Neural progenitor cell (in vitro differentiated cells): Measurements from ENCODE around the gene PFN4.

Experiments
- EZH2 ChIP-seq: fragments of 200-600 bp; sonication (generic); IDR thresholded peaks from 2 replicates; pipeline ENCODE4 v1.6.1; 2017; ENCODE audit warnings: antibody characterized with exemption, mild to moderate bottlenecking, moderate library complexity
- TF ChIP-seq, protein P1 (sequence below): fragments of 200-600 bp; sonication (generic); IDR thresholded peaks from 2 replicates; pipeline ENCODE4 v1.5.1; 2017; ENCODE audit warnings: antibody characterized with exemption, mild to moderate bottlenecking

DNA sequence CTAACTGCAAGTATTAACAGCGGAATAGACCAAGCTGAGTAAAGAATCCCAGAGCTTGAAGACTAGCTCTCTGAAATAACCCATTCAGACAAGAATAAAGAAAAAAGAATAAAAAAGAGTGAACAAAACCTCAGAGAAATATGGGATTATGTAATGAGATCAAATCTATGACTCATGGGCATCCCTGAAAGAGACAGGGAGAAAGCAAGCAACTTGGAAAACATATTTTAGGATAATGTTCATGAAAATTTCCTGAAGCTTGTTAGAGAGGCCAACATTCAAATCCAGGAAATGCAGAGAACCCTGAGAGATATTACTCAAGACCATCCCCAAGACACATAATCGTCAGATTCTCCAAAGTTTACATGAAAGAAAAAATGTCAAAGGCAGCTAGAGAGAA, 17.3 kb downstream of the PFN4 start:
- TF ChIP-seq EZH2: no peak
- TF ChIP-seq, protein P1, sequence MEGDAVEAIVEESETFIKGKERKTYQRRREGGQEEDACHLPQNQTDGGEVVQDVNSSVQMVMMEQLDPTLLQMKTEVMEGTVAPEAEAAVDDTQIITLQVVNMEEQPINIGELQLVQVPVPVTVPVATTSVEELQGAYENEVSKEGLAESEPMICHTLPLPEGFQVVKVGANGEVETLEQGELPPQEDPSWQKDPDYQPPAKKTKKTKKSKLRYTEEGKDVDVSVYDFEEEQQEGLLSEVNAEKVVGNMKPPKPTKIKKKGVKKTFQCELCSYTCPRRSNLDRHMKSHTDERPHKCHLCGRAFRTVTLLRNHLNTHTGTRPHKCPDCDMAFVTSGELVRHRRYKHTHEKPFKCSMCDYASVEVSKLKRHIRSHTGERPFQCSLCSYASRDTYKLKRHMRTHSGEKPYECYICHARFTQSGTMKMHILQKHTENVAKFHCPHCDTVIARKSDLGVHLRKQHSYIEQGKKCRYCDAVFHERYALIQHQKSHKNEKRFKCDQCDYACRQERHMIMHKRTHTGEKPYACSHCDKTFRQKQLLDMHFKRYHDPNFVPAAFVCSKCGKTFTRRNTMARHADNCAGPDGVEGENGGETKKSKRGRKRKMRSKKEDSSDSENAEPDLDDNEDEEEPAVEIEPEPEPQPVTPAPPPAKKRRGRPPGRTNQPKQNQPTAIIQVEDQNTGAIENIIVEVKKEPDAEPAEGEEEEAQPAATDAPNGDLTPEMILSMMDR: no peak
